Hepatocyte (in vitro differentiated cells): ENCODE results near the gene RPL7A.

Experiments
- EZH2 ChIP-seq: fragments of 200-600 bp; sonication (generic); IDR thresholded peaks from 2 replicates; pipeline ENCODE4 v1.6.1; 2016; ENCODE audit warnings: antibody characterized with exemption, mild to moderate bottlenecking, borderline replicate concordance
- EZH2phosphoT487 ChIP-seq: fragments of 200-600 bp; sonication (generic); IDR thresholded peaks from one replicate; pipeline ENCODE4 v1.6.1; 2018; ENCODE audit warnings: antibody characterized with exemption, mild to moderate bottlenecking, low read depth, moderate library complexity; ENCODE audit not compliant: unreplicated experiment, severe bottlenecking
- TF ChIP-seq, protein P1 (sequence below): fragments of 200-600 bp; sonication (generic); IDR thresholded peaks from 2 replicates; pipeline ENCODE4 v1.5.1; 2016; ENCODE audit warnings: antibody characterized with exemption, mild to moderate bottlenecking; ENCODE audit not compliant: poor library complexity

DNA sequence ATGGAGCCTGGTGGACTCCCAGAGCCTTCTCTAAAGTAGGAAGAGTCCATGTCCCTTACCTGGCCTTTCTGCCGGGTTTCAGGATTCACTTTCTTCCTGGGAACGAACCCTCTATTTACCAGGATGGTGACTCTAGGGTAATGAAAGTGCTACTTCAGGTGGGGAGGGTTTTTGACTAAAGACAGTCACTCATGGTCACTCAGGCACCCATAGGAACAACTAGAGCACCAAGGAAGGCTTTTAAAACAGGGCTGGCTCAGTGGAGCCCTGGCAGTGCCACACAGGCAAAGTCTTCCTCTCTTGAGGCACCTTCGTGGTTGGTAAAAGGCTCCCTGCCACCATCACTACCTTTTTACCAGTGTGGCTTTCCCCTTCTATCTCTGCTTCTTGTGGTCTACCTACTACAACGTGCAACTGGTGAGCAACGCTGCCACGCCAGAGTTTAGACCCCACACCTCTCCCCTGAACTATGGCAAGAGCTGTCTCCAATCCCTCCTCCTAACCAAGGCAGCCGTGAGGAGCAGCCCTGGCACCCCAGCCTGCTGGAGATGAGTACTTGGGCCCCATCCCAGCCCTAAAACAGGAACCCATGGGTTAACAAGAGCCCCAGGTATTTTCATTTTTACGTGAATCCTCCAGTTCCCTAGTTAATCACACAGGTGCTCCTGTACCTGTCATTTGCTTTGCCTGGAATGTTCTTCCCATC, 4.8 kb downstream of the RPL7A start:
- TF ChIP-seq, protein P1, sequence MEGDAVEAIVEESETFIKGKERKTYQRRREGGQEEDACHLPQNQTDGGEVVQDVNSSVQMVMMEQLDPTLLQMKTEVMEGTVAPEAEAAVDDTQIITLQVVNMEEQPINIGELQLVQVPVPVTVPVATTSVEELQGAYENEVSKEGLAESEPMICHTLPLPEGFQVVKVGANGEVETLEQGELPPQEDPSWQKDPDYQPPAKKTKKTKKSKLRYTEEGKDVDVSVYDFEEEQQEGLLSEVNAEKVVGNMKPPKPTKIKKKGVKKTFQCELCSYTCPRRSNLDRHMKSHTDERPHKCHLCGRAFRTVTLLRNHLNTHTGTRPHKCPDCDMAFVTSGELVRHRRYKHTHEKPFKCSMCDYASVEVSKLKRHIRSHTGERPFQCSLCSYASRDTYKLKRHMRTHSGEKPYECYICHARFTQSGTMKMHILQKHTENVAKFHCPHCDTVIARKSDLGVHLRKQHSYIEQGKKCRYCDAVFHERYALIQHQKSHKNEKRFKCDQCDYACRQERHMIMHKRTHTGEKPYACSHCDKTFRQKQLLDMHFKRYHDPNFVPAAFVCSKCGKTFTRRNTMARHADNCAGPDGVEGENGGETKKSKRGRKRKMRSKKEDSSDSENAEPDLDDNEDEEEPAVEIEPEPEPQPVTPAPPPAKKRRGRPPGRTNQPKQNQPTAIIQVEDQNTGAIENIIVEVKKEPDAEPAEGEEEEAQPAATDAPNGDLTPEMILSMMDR, result no peak
- no peak for TF ChIP-seq EZH2
- no peak for TF ChIP-seq EZH2phosphoT487
